Peyer's patch (tissue), 4 donors: ENCODE results near the gene RBM33. TPM values are rescaled to one million over a fixed set of nuclear protein-coding genes. Genes with fewer than 3 reads are reported as not detected.

Experiments
- DNase-seq, 3 donors: peaks; one replicate each; pipeline ENCODE4 v3.0.0-alpha.2; 2017 to 2019
- H3K27ac ChIP-seq, 4 donors: fragments of 200-600 bp; sonication (generic); one replicate each; pipeline ENCODE4 v1.5.1; 2016 to 2019
- H3K27me3 ChIP-seq, 2 donors: fragments of 200-600 bp; sonication (generic); one replicate each; pipeline ENCODE4 v1.5.1; 2019
- H3K36me3 ChIP-seq, 3 donors: fragments of 200-600 bp; sonication (generic); one replicate each; pipeline ENCODE4 v1.5.1; 2016 to 2019
- H3K4me1 ChIP-seq, 4 donors: fragments of 200-600 bp; sonication (generic); one replicate each; pipeline ENCODE4 v1.5.1; 2016 to 2019
- H3K4me3 ChIP-seq, 4 donors: fragments of 200-600 bp; sonication (generic); 1 replicate in 3 of 4; 2 replicates in 1 of 4; pipeline ENCODE4 v1.5.1; 2016 to 2019; ENCODE audit warnings: mild to moderate bottlenecking in 1 of 4
- H3K9me3 ChIP-seq, 4 donors: fragments of 200-600 bp; sonication (generic); one replicate each; pipeline ENCODE4 v1.5.1; 2016 to 2019; ENCODE audit warnings: mild to moderate bottlenecking in 1 of 4
- CTCF ChIP-seq, 6 experiments: fragments of 450-650 bp in 4 of 6; fragments of 200-600 bp in 2 of 6; sonication (generic) in 1 of 6; IDR thresholded peaks; one replicate each; pipeline ENCODE4 v1.5.1; 2017 to 2019; ENCODE audit warnings: antibody characterized with exemption in 6 of 6, mild to moderate bottlenecking in 3 of 6, moderate library complexity in 1 of 6
- POLR2A ChIP-seq, 2 donors: fragments of 450-650 bp; IDR thresholded peaks; one replicate each; pipeline ENCODE4 v1.5.1; 2017; ENCODE audit warnings: antibody characterized with exemption in 2 of 2, mild to moderate bottlenecking in 2 of 2, moderate library complexity in 2 of 2
- total RNA-seq, 4 donors: library from RNA; depleted of rRNA; stranded (reverse); fragments of >200 nt; gene quantifications; one replicate each; pipeline ENCODE4 v1.1.0, GENCODE V29; 2016

Gene RBM33
- total RNA-seq, 4 donors from 2014 or later: 87.4 to 191 (median 123) TPM

GRCh38 chr7:155629171-155629570, 15.3 kb upstream of the RBM33 start:
- no peak for DNase-seq
- Histone ChIP-seq H3K4me1 (no peaks in the 10 kb centered on the region), H3K27ac (no peak overlapping the region), H3K36me3 (no peaks in the 10 kb centered on the region), H3K27me3 (no peaks in the 10 kb centered on the region), H3K4me3 (no peak overlapping the region), H3K9me3 (peaks cover 0 to 9% (median 0%) of the 10 kb centered on the region in 4 donors)
- TF ChIP-seq POLR2A (IDR thresholded peaks at IDR 0.05): no peak
- TF ChIP-seq CTCF (IDR thresholded peaks at IDR 0.05): no peak

GRCh38 chr7:155631155-155631554, 13.3 kb upstream of the RBM33 start:
- TF ChIP-seq CTCF (IDR thresholded peaks at IDR 0.05) (no peak), POLR2A (IDR thresholded peaks at IDR 0.05) (no peak)
- H3K27ac ChIP-seq: no peak overlapping the region

GRCh38 chr7:155635817-155636216, 8.6 kb upstream of the RBM33 start:
- Histone ChIP-seq H3K36me3 (no peaks in the 10 kb centered on the region), H3K27me3 (no peaks in the 10 kb centered on the region), H3K9me3 (no peaks in the 10 kb centered on the region), H3K4me3 (no peak overlapping the region), H3K4me1 (no peaks in the 10 kb centered on the region), H3K27ac (no peak overlapping the region)
- TF ChIP-seq CTCF (IDR thresholded peaks at IDR 0.05) (no peak), POLR2A (IDR thresholded peaks at IDR 0.05) (no peak)
- DNase-seq: no peak

More at GRCh38 chr7:155631155-155631554, 13.3 kb upstream of the RBM33 start:
- DNase-seq: no peak
- no peaks in the 10 kb centered on the region for H3K27me3 ChIP-seq
- H3K4me3 ChIP-seq: no peak overlapping the region
- no peaks in the 10 kb centered on the region for H3K36me3 ChIP-seq
- H3K9me3 ChIP-seq: peaks cover 0 to 9% (median 0%) of the 10 kb centered on the region in 4 donors
- H3K4me1 ChIP-seq: no peaks in the 10 kb centered on the region

- H3K36me3 ChIP-seq: no peaks in the 10 kb centered on the region
- TF ChIP-seq CTCF (IDR thresholded peaks at IDR 0.05): no peak
- TF ChIP-seq POLR2A (IDR thresholded peaks at IDR 0.05): no peak
- no peak overlapping the region for H3K4me3 ChIP-seq
- H3K27ac ChIP-seq: no peak overlapping the region
- H3K4me1 ChIP-seq: no peaks in the 10 kb centered on the region
- no peaks in the 10 kb centered on the region for H3K9me3 ChIP-seq
- H3K27me3 ChIP-seq: no peaks in the 10 kb centered on the region
- DNase-seq: no peak
Measured at GRCh38 chr7:155637155-155637554, 7.3 kb upstream of the RBM33 start.

- Histone ChIP-seq H3K27me3 (no peaks in the 10 kb centered on the region), H3K36me3 (no peaks in the 10 kb centered on the region), H3K9me3 (no peaks in the 10 kb centered on the region), H3K4me3 (no peak overlapping the region), H3K4me1 (peaks cover 0 to 3% (median under 1%) of the 10 kb centered on the region in 4 donors), H3K27ac (no peak overlapping the region)
- DNase-seq: no peak
- TF ChIP-seq CTCF (IDR thresholded peaks at IDR 0.05): no peak
Measured at GRCh38 chr7:155638366-155638765, 6.1 kb upstream of the RBM33 start.

GRCh38 chr7:155639958-155640520, 4.4 kb upstream of the RBM33 start:
- H3K27ac ChIP-seq: no peak overlapping the region
- H3K9me3 ChIP-seq: no peaks in the 10 kb centered on the region
- no peaks in the 10 kb centered on the region for H3K36me3 ChIP-seq
- DNase-seq: no peak
- no peak overlapping the region for H3K4me3 ChIP-seq
- H3K27me3 ChIP-seq: no peaks in the 10 kb centered on the region
- H3K4me1 ChIP-seq: peaks cover 0 to 8% (median 1%) of the 10 kb centered on the region in 4 donors
- TF ChIP-seq POLR2A (IDR thresholded peaks at IDR 0.05) (no peak), CTCF (IDR thresholded peaks at IDR 0.05) (no peak)
